ENCODE measurements around the gene METRNL. TPM values are rescaled to one million over a fixed set of nuclear protein-coding genes. Genes with fewer than 3 reads are reported as not detected.
"Not testable (repeated sequence)": the region's sequence is repeated elsewhere in the genome, so short reads cannot be mapped to it uniquely, and the experiment has no call there.

The METRNL gene
- total RNA-seq, 1 donor from 2014 or later, result 151 TPM

- no peak for DNase-seq (ENCODE audit: low spot score)
These were observed 38.8 kb downstream of the METRNL start for GRCh38 chr17:83118071-83118841.

GRCh38 chr17:83119987-83120864 lies 40.8 kb downstream of the METRNL start:
- DNase-seq (ENCODE audit: low spot score), result no peak

GRCh38 chr17:83121473-83121872 lies 42.1 kb downstream of the METRNL start:
- not testable (repeated sequence) for DNase-seq (ENCODE audit: low spot score)

- DNase-seq (ENCODE audit: low spot score), result no peak
These were observed 42.8 kb downstream of the METRNL start for GRCh38 chr17:83121921-83122820.

GRCh38 chr17:83122834-83123233 lies 43.4 kb downstream of the METRNL start:
- DNase-seq (ENCODE audit: low spot score), result peak; percentile 49

- peak; percentile 85 for DNase-seq (ENCODE audit: low spot score)
These were observed 44.7 kb downstream of the METRNL start for GRCh38 chr17:83123896-83124801.

GRCh38 chr17:83124871-83125514 lies 45.6 kb downstream of the METRNL start:
- DNase-seq (ENCODE audit: low spot score), result peak; percentile 51

GRCh38 chr17:83125515-83126274 lies 46.3 kb downstream of the METRNL start:
- DNase-seq (ENCODE audit: low spot score), result peak; percentile 90

GRCh38 chr17:83126275-83126811 lies 46.9 kb downstream of the METRNL start:
- DNase-seq (ENCODE audit: low spot score), result peak; percentile 60

- peak; percentile 73 for DNase-seq (ENCODE audit: low spot score)
These were observed 48.2 kb downstream of the METRNL start for GRCh38 chr17:83127431-83128160.

- peak; percentile 57 for DNase-seq (ENCODE audit: low spot score)
These were observed 49.2 kb downstream of the METRNL start for GRCh38 chr17:83128306-83129240.

- DNase-seq (ENCODE audit: low spot score), result peak; percentile 59
These were observed 50.3 kb downstream of the METRNL start for GRCh38 chr17:83129676-83130075.

- peak; percentile 35 for DNase-seq (ENCODE audit: low spot score)
These were observed 52.1 kb downstream of the METRNL start for GRCh38 chr17:83131401-83132011.

- DNase-seq (ENCODE audit: low spot score), result peak; percentile 81
These were observed 53.1 kb downstream of the METRNL start for GRCh38 chr17:83132251-83133081.
